K562 (cell line): ENCODE measurements around the gene HCRTR1. TPM values are rescaled to one million over a fixed set of nuclear protein-coding genes. Genes with fewer than 3 reads are reported as not detected.

Source experiments
- CHCHD3 ChIP-seq: fragments of 250-450 bp; sonication (Bioruptor Pico); IDR thresholded peaks from 2 replicates; pipeline ENCODE4 v2.1.2; 2022; ENCODE audit warnings: mild to moderate bottlenecking
- FOXK2 ChIP-seq, 2 experiments: fragments of 450-650 bp; IDR thresholded peaks in 1 of 2; conservative IDR thresholded peaks in 1 of 2; 2 replicates each; pipeline ENCODE4 v1.6.1; 2016; ENCODE audit warnings: low read depth in 2 of 2, mild to moderate bottlenecking in 1 of 2
- HLTF ChIP-seq: fragments of 450-650 bp; IDR thresholded peaks from 2 replicates; pipeline ENCODE4 v1.6.1; 2016
- KDM2B ChIP-seq: fragments of 250-450 bp; sonication (Bioruptor Pico); IDR thresholded peaks from 2 replicates; pipeline ENCODE4 v1.8.0; 2021; ENCODE audit warnings: mild to moderate bottlenecking, moderate library complexity
- MCM3 ChIP-seq: fragments of 450-650 bp; IDR thresholded peaks from 2 replicates; pipeline ENCODE4 v1.6.1; 2016
- POLR2G ChIP-seq: fragments of 200-400 bp; formaldehyde crosslinking; IDR thresholded peaks from 2 replicates; pipeline ENCODE4 v1.6.1; 2017; ENCODE audit warnings: low read depth, mild to moderate bottlenecking, antibody characterized with exemption, low read length, moderate library complexity
- PTTG1 ChIP-seq: fragments of 450-650 bp; IDR thresholded peaks from 2 replicates; pipeline ENCODE4 v1.6.1; 2016; ENCODE audit warnings: low read depth, mild to moderate bottlenecking, missing genetic modification characterization, missing compliant biosample characterization
- STAT5A ChIP-seq: IDR thresholded peaks from 2 replicates; pipeline ENCODE4 v1.6.1; 2012; ENCODE audit warnings: low read length, inconsistent platforms, borderline replicate concordance
- ZBTB17 ChIP-seq: fragments of 450-650 bp; formaldehyde crosslinking; IDR thresholded peaks from 2 replicates; pipeline ENCODE4 v1.4.0; 2020; ENCODE audit warnings: mild to moderate bottlenecking
- ZBTB8A ChIP-seq: fragments of 450-650 bp; IDR thresholded peaks from 2 replicates; pipeline ENCODE4 v1.6.1; 2018; ENCODE audit warnings: mild to moderate bottlenecking, moderate library complexity; ENCODE audit not compliant: partially characterized antibody
- ZNF24 ChIP-seq: fragments of 450-650 bp; IDR thresholded peaks from 2 replicates; pipeline ENCODE4 v1.6.1; 2016
- ZNF253 ChIP-seq: fragments of 250-450 bp; sonication (Bioruptor Pico); conservative IDR thresholded peaks from 2 replicates; pipeline ENCODE4 v1.6.1; 2021; ENCODE audit warnings: mild to moderate bottlenecking
- ZNF586 ChIP-seq: fragments of 450-650 bp; formaldehyde crosslinking; conservative IDR thresholded peaks from 2 replicates; pipeline ENCODE4 v1.4.0; 2020; ENCODE audit warnings: mild to moderate bottlenecking, moderate library complexity
- polyA plus RNA-seq, 8 experiments: library from polyadenylated mRNA; depleted of rRNA in 4 of 8; stranded (reverse) in 5 of 8; unstranded in 3 of 8; fragments of >200 nt; fragmentation: Nextera tagmentation in 2 of 8; fragmentation: Illumina TruSeq in 1 of 8; extraction: Ambion mirVana in 2 of 8; extraction: Trizol in 1 of 8; gene quantifications; 2 replicates each; pipeline versions ENCODE4 v1.2.1 to v1.2.3, GENCODE V29; 2011 to 2014; ENCODE audit warnings: inconsistent platforms in 1 of 8, missing spikeins in 1 of 8
- total RNA-seq, 7 experiments: library from RNA; depleted of rRNA in 6 of 7; stranded (reverse); fragments of >200 nt in 6 of 7; fragmentation: Illumina TruSeq in 2 of 7; extraction: Trizol in 2 of 7; gene quantifications; 2 replicates each; pipeline versions ENCODE4 v1.2.1 to v1.2.3, GENCODE V29; 2011 to 2021; ENCODE audit warnings: low replicate concordance in 1 of 7
- TF ChIP-seq, protein P1 (sequence below), 3 experiments: IDR thresholded peaks in 2 of 3; conservative IDR thresholded peaks in 1 of 3; 2 replicates each; pipeline ENCODE4 v1.5.1; 2011 to 2012; ENCODE audit warnings: low read length in 3 of 3, mild to moderate bottlenecking in 3 of 3, control low read depth in 2 of 3, improper control_type of control experiment in 1 of 3, inconsistent platforms in 1 of 3, low read depth in 1 of 3, mixed read lengths in 1 of 3, moderate library complexity in 1 of 3; ENCODE audit not compliant: insufficient read depth in 2 of 3
- TF ChIP-seq, protein P2 (sequence below): fragments of 450-650 bp; formaldehyde crosslinking; IDR thresholded peaks from 2 replicates; pipeline ENCODE4 v1.4.0; 2022; ENCODE audit warnings: mild to moderate bottlenecking, moderate library complexity
- TF ChIP-seq, protein P3 (sequence below), 2 experiments: fragments of 450-650 bp; conservative IDR thresholded peaks; 2 replicates each; pipeline ENCODE4 v1.6.1; 2017; ENCODE audit warnings: mild to moderate bottlenecking in 2 of 2, moderate library complexity in 2 of 2
- TF ChIP-seq, protein P4 (sequence below): IDR thresholded peaks from 3 replicates; pipeline ENCODE4 v1.6.1; 2011; ENCODE audit warnings: borderline replicate concordance, mild to moderate bottlenecking, moderate library complexity; ENCODE audit not compliant: insufficient read length; ENCODE audit errors: extremely low read depth
- TF ChIP-seq, protein P5 (sequence below): sonication (generic); formaldehyde crosslinking; IDR thresholded peaks from 2 replicates; pipeline ENCODE4 v1.8.1; 2023; ENCODE audit warnings: mild to moderate bottlenecking, missing genetic modification reagents

The HCRTR1 gene
- total and polyA plus RNA-seq, 9 of the 15 experiments (the other 6 are each of a cell fraction or from before 2014, with no cell fraction given): not detected

DNA sequence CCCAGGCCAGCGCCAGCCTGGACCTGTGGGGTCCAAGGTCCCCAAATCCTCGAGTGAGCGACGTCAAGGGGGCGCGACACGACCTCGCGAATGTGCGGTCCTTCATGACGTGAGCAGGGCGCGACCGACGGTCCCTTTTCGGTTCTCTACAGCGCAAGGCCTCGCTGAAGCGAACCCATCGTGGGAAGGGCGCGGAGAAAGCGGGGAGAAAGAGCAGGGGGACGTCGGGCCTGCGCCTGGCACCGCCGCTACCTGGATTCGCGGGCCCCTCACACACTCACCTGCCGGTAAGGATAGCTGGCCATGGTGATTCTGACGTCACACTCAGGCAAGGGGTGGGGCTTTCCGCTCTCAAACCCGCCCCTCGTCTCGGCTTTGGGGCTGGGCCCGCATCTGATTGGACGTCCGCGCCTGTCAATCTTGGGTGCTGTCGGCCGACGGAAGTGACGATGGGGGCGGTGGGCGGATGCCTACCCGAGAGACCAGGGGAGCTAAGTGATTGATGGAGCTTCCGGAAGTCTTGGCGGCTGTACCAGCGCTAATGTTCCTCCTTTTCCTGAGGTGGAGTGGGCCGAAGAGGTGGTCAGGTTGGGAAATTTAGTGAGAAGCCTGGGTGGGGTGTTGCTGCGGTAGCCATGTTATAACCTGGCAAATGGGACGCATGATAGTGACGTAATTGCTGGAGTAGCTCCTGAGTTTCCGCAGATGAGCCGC lies 27.2 kb downstream of the HCRTR1 start, which contains the start of gene PEF1 (continued):
- TF ChIP-seq, protein P1, sequence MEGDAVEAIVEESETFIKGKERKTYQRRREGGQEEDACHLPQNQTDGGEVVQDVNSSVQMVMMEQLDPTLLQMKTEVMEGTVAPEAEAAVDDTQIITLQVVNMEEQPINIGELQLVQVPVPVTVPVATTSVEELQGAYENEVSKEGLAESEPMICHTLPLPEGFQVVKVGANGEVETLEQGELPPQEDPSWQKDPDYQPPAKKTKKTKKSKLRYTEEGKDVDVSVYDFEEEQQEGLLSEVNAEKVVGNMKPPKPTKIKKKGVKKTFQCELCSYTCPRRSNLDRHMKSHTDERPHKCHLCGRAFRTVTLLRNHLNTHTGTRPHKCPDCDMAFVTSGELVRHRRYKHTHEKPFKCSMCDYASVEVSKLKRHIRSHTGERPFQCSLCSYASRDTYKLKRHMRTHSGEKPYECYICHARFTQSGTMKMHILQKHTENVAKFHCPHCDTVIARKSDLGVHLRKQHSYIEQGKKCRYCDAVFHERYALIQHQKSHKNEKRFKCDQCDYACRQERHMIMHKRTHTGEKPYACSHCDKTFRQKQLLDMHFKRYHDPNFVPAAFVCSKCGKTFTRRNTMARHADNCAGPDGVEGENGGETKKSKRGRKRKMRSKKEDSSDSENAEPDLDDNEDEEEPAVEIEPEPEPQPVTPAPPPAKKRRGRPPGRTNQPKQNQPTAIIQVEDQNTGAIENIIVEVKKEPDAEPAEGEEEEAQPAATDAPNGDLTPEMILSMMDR (IDR thresholded peaks at IDR 0.05 in 2 of 3, conservative IDR thresholded peaks at IDR 0.05 in 1 of 3; ENCODE audit: insufficient read depth in 2 of 3, low read depth in 1 of 3, low read length in 3 of 3): no peak
- TF ChIP-seq STAT5A (no peak), KDM2B (CRISPR knock-in tag) (no peak), MCM3 (no peak), PTTG1 (tag) (no peak), CHCHD3 (CRISPR knock-in tag) (0 out of 2 replicates have a peak, but pooled peaks have one; percentile 10), ZNF253 (CRISPR knock-in tag) (no peak), FOXK2 (conservative IDR thresholded peaks at IDR 0.05 in 1 of 2, IDR thresholded peaks at IDR 0.05 in 1 of 2; ENCODE audit: low read depth in 2 of 2) (peak; percentile 74 to 76), ZBTB17 (CRISPR knock-in tag) (0 out of 2 replicates have a peak, but pooled peaks have one; percentile 56), ZBTB8A (no peak), HLTF (peak; percentile 36; the same call in 1 of the 2 replicates), POLR2G (peak; percentile 95), ZNF586 (CRISPR knock-in tag) (no peak), ZNF24 (no peak; the same call in 1 of the 2 replicates)
- TF ChIP-seq, protein P2, sequence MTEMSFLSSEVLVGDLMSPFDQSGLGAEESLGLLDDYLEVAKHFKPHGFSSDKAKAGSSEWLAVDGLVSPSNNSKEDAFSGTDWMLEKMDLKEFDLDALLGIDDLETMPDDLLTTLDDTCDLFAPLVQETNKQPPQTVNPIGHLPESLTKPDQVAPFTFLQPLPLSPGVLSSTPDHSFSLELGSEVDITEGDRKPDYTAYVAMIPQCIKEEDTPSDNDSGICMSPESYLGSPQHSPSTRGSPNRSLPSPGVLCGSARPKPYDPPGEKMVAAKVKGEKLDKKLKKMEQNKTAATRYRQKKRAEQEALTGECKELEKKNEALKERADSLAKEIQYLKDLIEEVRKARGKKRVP: peak; percentile 49; the same call in 1 of the 2 replicates
- TF ChIP-seq, protein P3, sequence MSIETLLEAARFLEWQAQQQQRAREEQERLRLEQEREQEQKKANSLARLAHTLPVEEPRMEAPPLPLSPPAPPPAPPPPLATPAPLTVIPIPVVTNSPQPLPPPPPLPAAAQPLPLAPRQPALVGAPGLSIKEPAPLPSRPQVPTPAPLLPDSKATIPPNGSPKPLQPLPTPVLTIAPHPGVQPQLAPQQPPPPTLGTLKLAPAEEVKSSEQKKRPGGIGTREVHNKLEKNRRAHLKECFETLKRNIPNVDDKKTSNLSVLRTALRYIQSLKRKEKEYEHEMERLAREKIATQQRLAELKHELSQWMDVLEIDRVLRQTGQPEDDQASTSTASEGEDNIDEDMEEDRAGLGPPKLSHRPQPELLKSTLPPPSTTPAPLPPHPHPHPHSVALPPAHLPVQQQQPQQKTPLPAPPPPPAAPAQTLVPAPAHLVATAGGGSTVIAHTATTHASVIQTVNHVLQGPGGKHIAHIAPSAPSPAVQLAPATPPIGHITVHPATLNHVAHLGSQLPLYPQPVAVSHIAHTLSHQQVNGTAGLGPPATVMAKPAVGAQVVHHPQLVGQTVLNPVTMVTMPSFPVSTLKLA (conservative IDR thresholded peaks at IDR 0.05): peak; percentile 88 to 95
- TF ChIP-seq, protein P4, sequence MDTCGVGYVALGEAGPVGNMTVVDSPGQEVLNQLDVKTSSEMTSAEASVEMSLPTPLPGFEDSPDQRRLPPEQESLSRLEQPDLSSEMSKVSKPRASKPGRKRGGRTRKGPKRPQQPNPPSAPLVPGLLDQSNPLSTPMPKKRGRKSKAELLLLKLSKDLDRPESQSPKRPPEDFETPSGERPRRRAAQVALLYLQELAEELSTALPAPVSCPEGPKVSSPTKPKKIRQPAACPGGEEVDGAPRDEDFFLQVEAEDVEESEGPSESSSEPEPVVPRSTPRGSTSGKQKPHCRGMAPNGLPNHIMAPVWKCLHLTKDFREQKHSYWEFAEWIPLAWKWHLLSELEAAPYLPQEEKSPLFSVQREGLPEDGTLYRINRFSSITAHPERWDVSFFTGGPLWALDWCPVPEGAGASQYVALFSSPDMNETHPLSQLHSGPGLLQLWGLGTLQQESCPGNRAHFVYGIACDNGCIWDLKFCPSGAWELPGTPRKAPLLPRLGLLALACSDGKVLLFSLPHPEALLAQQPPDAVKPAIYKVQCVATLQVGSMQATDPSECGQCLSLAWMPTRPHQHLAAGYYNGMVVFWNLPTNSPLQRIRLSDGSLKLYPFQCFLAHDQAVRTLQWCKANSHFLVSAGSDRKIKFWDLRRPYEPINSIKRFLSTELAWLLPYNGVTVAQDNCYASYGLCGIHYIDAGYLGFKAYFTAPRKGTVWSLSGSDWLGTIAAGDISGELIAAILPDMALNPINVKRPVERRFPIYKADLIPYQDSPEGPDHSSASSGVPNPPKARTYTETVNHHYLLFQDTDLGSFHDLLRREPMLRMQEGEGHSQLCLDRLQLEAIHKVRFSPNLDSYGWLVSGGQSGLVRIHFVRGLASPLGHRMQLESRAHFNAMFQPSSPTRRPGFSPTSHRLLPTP: no peak
- TF ChIP-seq, protein P5, sequence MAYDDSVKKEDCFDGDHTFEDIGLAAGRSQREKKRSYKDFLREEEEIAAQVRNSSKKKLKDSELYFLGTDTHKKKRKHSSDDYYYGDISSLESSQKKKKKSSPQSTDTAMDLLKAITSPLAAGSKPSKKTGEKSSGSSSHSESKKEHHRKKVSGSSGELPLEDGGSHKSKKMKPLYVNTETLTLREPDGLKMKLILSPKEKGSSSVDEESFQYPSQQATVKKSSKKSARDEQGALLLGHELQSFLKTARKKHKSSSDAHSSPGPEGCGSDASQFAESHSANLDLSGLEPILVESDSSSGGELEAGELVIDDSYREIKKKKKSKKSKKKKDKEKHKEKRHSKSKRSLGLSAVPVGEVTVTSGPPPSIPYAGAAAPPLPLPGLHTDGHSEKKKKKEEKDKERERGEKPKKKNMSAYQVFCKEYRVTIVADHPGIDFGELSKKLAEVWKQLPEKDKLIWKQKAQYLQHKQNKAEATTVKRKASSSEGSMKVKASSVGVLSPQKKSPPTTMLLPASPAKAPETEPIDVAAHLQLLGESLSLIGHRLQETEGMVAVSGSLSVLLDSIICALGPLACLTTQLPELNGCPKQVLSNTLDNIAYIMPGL (CRISPR knock-in tag): peak; percentile 81
